Measurements from ENCODE around the gene PCSK9.

PCSK9 gene

GRCh38 chr1:55044617-55045397 is 5.5 kb downstream of the PCSK9 start:
- DNase-seq = no peak

DNA sequence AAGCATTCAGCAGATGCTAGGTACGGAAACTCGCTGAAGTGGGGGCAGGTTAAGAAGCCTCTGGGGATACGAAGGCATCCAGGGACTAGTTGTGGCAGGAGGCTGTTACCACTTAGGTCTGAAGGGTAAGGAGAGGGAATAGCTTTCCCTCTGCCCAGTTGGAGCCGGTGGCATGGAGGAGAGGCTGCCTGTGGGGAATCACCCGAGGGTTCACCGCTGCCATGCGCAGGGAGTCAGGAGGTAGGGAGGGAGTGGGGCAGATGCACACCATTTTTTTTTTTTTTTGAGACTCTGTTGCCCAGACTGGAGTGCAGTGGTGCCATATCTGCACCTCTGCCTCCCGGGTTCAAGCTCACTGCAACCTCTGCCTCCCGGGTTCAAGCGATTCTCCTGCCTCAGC is 6.1 kb downstream of the PCSK9 start:
- DNase-seq = no peak

- DNase-seq = no peak
Measured at GRCh38 chr1:55046871-55047270, 7.5 kb downstream of the PCSK9 start.

- DNase-seq = no peak
Measured at GRCh38 chr1:55047611-55048010, 8.3 kb downstream of the PCSK9 start.

GRCh38 chr1:55048453-55049270 is 9.3 kb downstream of the PCSK9 start:
- no peak for DNase-seq

- no peak for DNase-seq
Measured at GRCh38 chr1:55049271-55049913, 10.0 kb downstream of the PCSK9 start.

DNA sequence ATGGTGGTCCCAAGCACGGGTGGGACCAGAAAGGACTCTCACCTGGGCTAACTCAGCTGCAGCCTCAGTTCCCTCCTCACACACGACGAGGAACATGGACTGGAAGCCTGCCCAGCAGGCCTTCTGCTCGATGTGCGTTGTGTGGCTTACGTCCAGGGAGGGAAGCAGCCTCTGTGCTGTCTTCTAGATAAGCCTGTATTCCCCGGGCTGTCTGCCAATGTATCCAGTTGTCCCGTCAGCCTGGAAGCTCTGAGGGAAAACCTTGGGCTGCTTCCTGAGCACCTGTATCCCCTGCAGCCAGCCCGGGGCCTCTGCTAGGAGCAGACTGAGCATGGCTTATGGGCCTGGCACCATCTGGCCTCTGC is 10.5 kb downstream of the PCSK9 start:
- no peak for DNase-seq

DNA sequence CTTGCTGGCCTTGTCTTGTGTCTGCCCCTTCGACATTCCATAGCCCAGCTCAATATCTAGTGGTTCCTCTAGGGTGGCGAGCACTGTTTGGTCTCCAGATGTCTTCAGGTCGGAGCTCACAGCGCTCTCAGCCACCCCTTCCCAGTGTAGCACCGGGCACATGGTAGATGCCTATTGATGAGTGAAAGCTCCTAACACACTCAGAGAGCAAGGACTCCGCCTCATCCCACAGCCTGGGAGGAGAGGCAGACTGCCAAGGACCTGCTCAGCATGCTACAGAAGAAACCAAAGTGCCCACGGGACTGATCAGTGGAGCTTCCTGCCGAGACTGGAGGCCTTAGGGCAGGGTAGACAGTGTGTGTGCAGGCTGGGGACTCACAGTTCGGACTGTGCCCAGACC is 10.9 kb downstream of the PCSK9 start:
- no peak for DNase-seq

DNA sequence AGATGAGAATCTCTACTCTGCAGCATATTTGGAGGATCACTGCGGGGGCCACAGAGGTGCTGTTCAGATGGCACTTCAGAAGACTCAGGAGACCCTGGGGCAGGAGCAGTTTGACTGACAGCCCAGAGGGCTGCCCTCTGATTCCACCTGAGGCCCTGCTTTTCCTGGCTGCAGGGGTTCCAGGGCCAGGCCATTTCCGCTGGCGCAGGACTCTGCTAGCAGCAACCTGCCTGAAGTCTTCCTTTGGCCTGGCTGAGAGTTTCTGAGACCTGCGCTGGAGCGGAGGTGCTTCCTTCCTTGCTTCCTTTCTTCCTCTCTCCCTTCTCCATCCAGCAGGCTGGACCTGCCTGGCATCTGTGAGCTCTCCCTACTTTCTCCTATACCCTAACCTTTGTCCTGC is 11.8 kb downstream of the PCSK9 start:
- no peak for DNase-seq

- no peak for DNase-seq
Measured at GRCh38 chr1:55051621-55052020, 12.3 kb downstream of the PCSK9 start.

DNA sequence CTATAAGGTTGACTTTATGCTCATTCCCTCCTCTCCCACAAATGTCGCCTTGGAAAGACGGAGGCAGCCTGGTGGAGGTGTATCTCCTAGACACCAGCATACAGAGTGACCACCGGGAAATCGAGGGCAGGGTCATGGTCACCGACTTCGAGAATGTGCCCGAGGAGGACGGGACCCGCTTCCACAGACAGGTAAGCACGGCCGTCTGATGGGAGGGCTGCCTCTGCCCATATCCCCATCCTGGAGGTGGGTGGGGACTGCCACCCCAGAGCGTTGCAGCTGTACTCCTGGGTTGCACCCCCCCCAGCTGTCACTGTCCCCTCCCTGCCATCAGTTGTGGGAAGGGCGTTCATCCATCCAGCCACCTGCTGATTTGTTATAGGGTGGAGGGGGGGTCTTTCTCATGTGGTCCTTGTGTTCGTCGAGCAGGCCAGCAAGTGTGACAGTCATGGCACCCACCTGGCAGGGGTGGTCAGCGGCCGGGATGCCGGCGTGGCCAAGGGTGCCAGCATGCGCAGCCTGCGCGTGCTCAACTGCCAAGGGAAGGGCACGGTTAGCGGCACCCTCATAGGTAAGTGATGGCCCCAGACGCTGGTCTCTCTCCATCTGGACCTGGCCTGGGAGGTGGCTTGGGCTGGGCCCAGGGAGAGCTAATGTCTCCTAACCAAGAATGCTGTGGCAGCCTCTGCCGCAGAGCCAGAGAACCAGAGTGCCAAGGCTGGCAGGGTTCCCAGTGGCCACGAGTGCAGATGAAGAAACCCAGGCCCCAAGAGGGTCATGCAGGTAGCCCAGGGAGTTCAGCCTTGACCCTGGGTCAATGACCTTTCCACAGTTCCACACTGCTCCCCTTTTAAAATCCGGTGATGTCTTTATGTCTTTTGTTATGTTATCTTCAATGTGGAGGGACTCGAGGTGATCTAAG is 13.1 kb downstream of the PCSK9 start:
- no peak for DNase-seq

GRCh38 chr1:55053265-55053954 is 14.1 kb downstream of the PCSK9 start:
- no peak for DNase-seq

- no peak for DNase-seq
Measured at GRCh38 chr1:55054396-55054795, 15.0 kb downstream of the PCSK9 start.

DNA sequence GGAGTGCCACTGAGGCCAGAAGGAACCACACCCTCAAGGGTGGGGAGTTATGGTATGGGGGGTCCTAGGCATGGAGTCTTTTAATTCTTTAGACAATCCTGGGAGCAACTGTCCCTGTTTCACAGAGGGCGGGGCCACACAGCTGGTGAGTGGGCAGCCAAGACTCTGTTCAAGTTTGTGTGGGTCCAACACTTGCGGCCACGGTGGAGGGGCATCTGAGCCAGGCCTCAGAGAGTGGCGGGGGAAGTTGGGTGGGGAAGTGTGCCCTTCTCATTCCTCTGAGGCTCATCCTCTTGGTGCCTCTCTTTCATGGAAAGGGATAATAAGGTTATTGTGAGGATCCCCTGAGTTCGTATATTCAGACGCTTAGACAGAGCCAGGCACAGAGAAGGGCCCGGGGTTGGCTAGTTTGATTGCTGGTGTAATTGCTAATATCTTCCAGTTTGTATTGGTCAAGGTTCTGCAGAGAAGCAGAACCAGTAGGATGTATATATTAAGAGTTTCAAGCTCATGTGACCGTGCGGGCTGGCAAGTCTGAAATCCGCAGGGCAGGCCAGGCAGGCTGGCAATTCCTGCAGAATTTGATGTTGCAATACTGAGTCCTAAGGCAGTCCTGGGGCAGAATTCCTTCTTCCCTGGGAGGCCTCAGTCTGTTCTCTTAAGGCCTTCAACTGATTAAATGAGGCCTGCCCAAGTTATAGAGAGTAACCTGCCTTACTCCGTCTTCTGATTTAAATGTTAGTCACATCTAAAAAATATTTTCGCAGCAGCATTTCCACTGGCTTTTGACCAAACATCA is 15.9 kb downstream of the PCSK9 start:
- DNase-seq = no peak

GRCh38 chr1:55055951-55056631 is 16.7 kb downstream of the PCSK9 start:
- no peak for DNase-seq

- no peak for DNase-seq
Measured at GRCh38 chr1:55056632-55056992, 17.3 kb downstream of the PCSK9 start.

GRCh38 chr1:55057270-55057955 is 18.1 kb downstream of the PCSK9 start:
- DNase-seq = no peak

GRCh38 chr1:55057956-55058298 is 18.6 kb downstream of the PCSK9 start:
- DNase-seq = no peak

GRCh38 chr1:55059302-55060132 is 20.2 kb downstream of the PCSK9 start:
- DNase-seq = no peak
